ENCODE measurements around the gene TMCC1.

- TF ChIP-seq POLR2A (IDR thresholded peaks at IDR 0.05; ENCODE audit: low read length) = no peak
- no peak for TF ChIP-seq GATA1 (IDR thresholded peaks at IDR 0.05; ENCODE audit: low read depth, low read length)
These were observed 189.6 kb downstream of the TMCC1 start for GRCh38 chr3:129703913-129704312.
